Smooth muscle cell (in vitro differentiated cells): ENCODE results near the gene ALG3. TPM values are rescaled to one million over a fixed set of nuclear protein-coding genes. Genes with fewer than 3 reads are reported as not detected.

Source experiments
- DNase-seq: peaks from one replicate; lab custom pipeline; 2025; ENCODE audit not compliant: unreplicated experiment; lab: John Stamatoyannopoulos, UW
- H2AFZ ChIP-seq: fragments of 200-600 bp; sonication (generic); 2 replicates; pipeline ENCODE4 v1.6.0; 2016; ENCODE audit warnings: antibody characterized with exemption, low read depth, mild to moderate bottlenecking
- H3F3A ChIP-seq: fragments of 200-600 bp; sonication (generic); 2 replicates; pipeline ENCODE4 v1.6.0; 2017; ENCODE audit warnings: antibody characterized with exemption, low read depth
- H3K27ac ChIP-seq: fragments of 200-600 bp; sonication (generic); 2 replicates; pipeline ENCODE4 v1.5.1; 2016; ENCODE audit warnings: low read depth, mild to moderate bottlenecking
- H3K27me3 ChIP-seq: fragments of 200-600 bp; sonication (generic); 2 replicates; pipeline ENCODE4 v1.6.1; 2016; ENCODE audit warnings: low read depth, mild to moderate bottlenecking
- H3K36me3 ChIP-seq: fragments of 200-600 bp; sonication (generic); 2 replicates; pipeline ENCODE4 v1.5.1; 2016; ENCODE audit warnings: low read depth
- H3K4me1 ChIP-seq: fragments of 200-600 bp; sonication (generic); 2 replicates; pipeline ENCODE4 v1.5.1; 2016; ENCODE audit warnings: low read depth
- H3K4me2 ChIP-seq: fragments of 200-600 bp; sonication (generic); 2 replicates; pipeline ENCODE4 v1.6.0; 2016; ENCODE audit warnings: mild to moderate bottlenecking
- H3K4me3 ChIP-seq: fragments of 200-600 bp; sonication (generic); 2 replicates; pipeline ENCODE4 v1.5.1; 2016; ENCODE audit warnings: mild to moderate bottlenecking
- H3K79me2 ChIP-seq: fragments of 200-600 bp; sonication (generic); 2 replicates; pipeline ENCODE4 v1.6.0; 2016; ENCODE audit warnings: low read depth, mild to moderate bottlenecking
- H3K9ac ChIP-seq: fragments of 200-600 bp; sonication (generic); 2 replicates; pipeline ENCODE4 v1.6.0; 2016; ENCODE audit warnings: low read depth
- H3K9me3 ChIP-seq: fragments of 200-600 bp; sonication (generic); replicated peaks from 2 replicates; pipeline ENCODE4 v1.5.1; 2016; ENCODE audit warnings: low read depth
- H4K20me1 ChIP-seq: fragments of 200-600 bp; sonication (generic); 2 replicates; pipeline ENCODE4 v1.6.0; 2016; ENCODE audit warnings: low read depth
- CTCF ChIP-seq: fragments of 200-600 bp; sonication (generic); IDR thresholded peaks from 2 replicates; pipeline ENCODE4 v1.5.1; 2017; ENCODE audit warnings: borderline replicate concordance, mild to moderate bottlenecking, antibody characterized with exemption; ENCODE audit not compliant: insufficient read depth, poor library complexity, severe bottlenecking
- WGBS: methylation state at CpG from one replicate; pipeline ENCODE4 v1.1.7; 2016; ENCODE audit warnings: low lambda C conversion rate; 5-methylcytosine and 5-hydroxymethylcytosine counted together
- polyA plus RNA-seq: library from polyadenylated mRNA; unstranded; fragments of >200 nt; fragmentation: Nextera tagmentation; extraction: Ambion mirVana; gene quantifications from 2 replicates; pipeline ENCODE4 v1.2.1, GENCODE V29; 2016
- total RNA-seq: library from RNA; depleted of rRNA; stranded (reverse); fragments of >200 nt; gene quantifications from 2 replicates; pipeline ENCODE4 v1.2.3, GENCODE V29; 2014

ALG3 gene
- total RNA-seq: 48.8 and 95.2 TPM in 2 replicates
- 91.2 and 96.7 TPM in 2 replicates for polyA plus RNA-seq

GRCh38 chr3:184248454-184249411, at the start of gene ALG3:
TSS of gene ALG3 (minus strand) at chr3:184248962. CDS start at chr3:184248940, 22 bp downstream.
- Histone ChIP-seq H3K9ac (peak within 1 kb of the TSS; percentile 89), H3K4me1 (peaks cover 4% of the 10 kb centered on the region), H4K20me1 (peaks cover 3% of the 10 kb centered on the region), H3K9me3 (no peaks in the 10 kb centered on the region), H3K27ac (peak within 1 kb of the TSS; percentile 87), H3K36me3 (no peaks in the 10 kb centered on the region), H3F3A (no peaks in the 10 kb centered on the region), H2AFZ (peak within 1 kb of the TSS; percentile 99), H3K79me2 (peaks cover 11% of the 10 kb centered on the region), H3K27me3 (no peaks in the 10 kb centered on the region), H3K4me2 (peak within 1 kb of the TSS; percentile 96), H3K4me3 (peak within 1 kb of the TSS; percentile 85)
- DNase-seq: peak; percentile 59
- TF ChIP-seq CTCF: no peak
- WGBS: under 1% methylated on average over 41 of the region's 49 CpGs

- Histone ChIP-seq H3K27ac (no peak overlapping the region), H3K9ac (no peak overlapping the region), H3K79me2 (peaks cover 26% of the 10 kb centered on the region), H4K20me1 (peaks cover 19% of the 10 kb centered on the region), H3K36me3 (peaks cover 3% of the 10 kb centered on the region), H3K27me3 (no peaks in the 10 kb centered on the region), H3K4me1 (peaks cover 12% of the 10 kb centered on the region), H2AFZ (no peak overlapping the region), H3K4me2 (no peak overlapping the region), H3K4me3 (no peak overlapping the region), H3K9me3 (no peaks in the 10 kb centered on the region), H3F3A (no peaks in the 10 kb centered on the region)
- 81% methylated on average over 7 of the region's 7 CpGs for WGBS
- TF ChIP-seq CTCF: no peak
- DNase-seq: no peak
Observed at GRCh38 chr3:184296616-184297015, 47.9 kb upstream of the ALG3 start.

GRCh38 chr3:184295771-184296170, 47.0 kb upstream of the ALG3 start:
- H3K4me3 ChIP-seq: no peak overlapping the region
- DNase-seq: no peak
- TF ChIP-seq CTCF: no peak
- 75% methylated on average over 3 of the region's 3 CpGs for WGBS
- peaks cover 10% of the 10 kb centered on the region for H3K4me1 ChIP-seq
- no peaks in the 10 kb centered on the region for H3K27me3 ChIP-seq
- peaks cover 17% of the 10 kb centered on the region for H3K79me2 ChIP-seq
- no peak overlapping the region for H3K4me2 ChIP-seq
- no peaks in the 10 kb centered on the region for H3F3A ChIP-seq
- H4K20me1 ChIP-seq: peaks cover 10% of the 10 kb centered on the region
- no peaks in the 10 kb centered on the region for H3K9me3 ChIP-seq
- no peak overlapping the region for H3K9ac ChIP-seq
- H3K36me3 ChIP-seq: no peaks in the 10 kb centered on the region
- H2AFZ ChIP-seq: no peak overlapping the region
- H3K27ac ChIP-seq: no peak overlapping the region
